HCT116 (cell line): ENCODE measurements around the gene URM1.

Source experiments
- CTCF ChIP-seq, 3 experiments: fragments of 200-600 bp in 1 of 3; sonication (generic) in 1 of 3; IDR thresholded peaks in 2 of 3; conservative IDR thresholded peaks in 1 of 3; 2 replicates each; pipeline ENCODE4 v1.5.1; 2012 to 2017; ENCODE audit warnings: low read depth in 2 of 3, low read length in 2 of 3, antibody characterized with exemption in 1 of 3, borderline replicate concordance in 1 of 3, control low read depth in 1 of 3, mild to moderate bottlenecking in 1 of 3, mixed read lengths in 1 of 3, mixed run types in 1 of 3, moderate library complexity in 1 of 3; ENCODE audit not compliant: insufficient read depth in 1 of 3
- EZH2 ChIP-seq: fragments of 200-600 bp; sonication (generic); IDR thresholded peaks from 2 replicates; pipeline ENCODE4 v1.6.1; 2017; ENCODE audit warnings: antibody characterized with exemption, mixed run types
- EZH2phosphoT487 ChIP-seq: fragments of 200-600 bp; IDR thresholded peaks from 2 replicates; pipeline ENCODE4 v1.6.1; 2018; ENCODE audit warnings: antibody characterized with exemption, borderline replicate concordance
- FOSL1 ChIP-seq: IDR thresholded peaks from 2 replicates; pipeline ENCODE4 v1.6.1; 2012; ENCODE audit warnings: low read depth
- MAX ChIP-seq: IDR thresholded peaks from 2 replicates; pipeline ENCODE4 v1.6.1; 2012
- POLR2A ChIP-seq: IDR thresholded peaks from 2 replicates; pipeline ENCODE4 v1.7.0; 2011; ENCODE audit warnings: borderline replicate concordance; ENCODE audit not compliant: insufficient read depth, insufficient read length; ENCODE audit errors: extremely low read depth
- POLR2AphosphoS5 ChIP-seq: IDR thresholded peaks from 2 replicates; pipeline ENCODE4 v1.6.1; 2011; ENCODE audit warnings: mild to moderate bottlenecking, low read depth, low read length, moderate library complexity
- RAD21 ChIP-seq: IDR thresholded peaks from 2 replicates; pipeline ENCODE4 v1.6.1; 2012; ENCODE audit warnings: low read depth, mild to moderate bottlenecking
- REST ChIP-seq: IDR thresholded peaks from 2 replicates; pipeline ENCODE4 v1.6.1; 2012; ENCODE audit warnings: low read depth
- SRF ChIP-seq: IDR thresholded peaks from 2 replicates; pipeline ENCODE4 v1.6.1; 2012; ENCODE audit warnings: low read depth
- YY1 ChIP-seq: IDR thresholded peaks from 2 replicates; pipeline ENCODE4 v1.6.1; 2011; ENCODE audit warnings: low read length, low read depth, moderate library complexity, mild to moderate bottlenecking; ENCODE audit not compliant: insufficient replicate concordance; ENCODE audit errors: extremely low read depth
- ZFX ChIP-seq: fragments of 450-650 bp; IDR thresholded peaks from 2 replicates; pipeline ENCODE4 v1.6.1; 2017

GRCh38 chr9:128383791-128384190 lies 12.6 kb downstream of the URM1 start:
- TF ChIP-seq CTCF (IDR thresholded peaks at IDR 0.05 in 2 of 3, conservative IDR thresholded peaks at IDR 0.05 in 1 of 3; ENCODE audit: borderline replicate concordance in 1 of 3, insufficient read depth in 1 of 3, low read depth in 2 of 3, low read length in 2 of 3) (no peak), ZFX (no peak), SRF (no peak), POLR2A (no peak), EZH2phosphoT487 (no peak), EZH2 (no peak), POLR2AphosphoS5 (no peak), YY1 (no peak), RAD21 (no peak), FOSL1 (no peak), MAX (no peak), REST (no peak)
